ENCODE results near the gene ERO1A.

The ERO1A gene

DNA sequence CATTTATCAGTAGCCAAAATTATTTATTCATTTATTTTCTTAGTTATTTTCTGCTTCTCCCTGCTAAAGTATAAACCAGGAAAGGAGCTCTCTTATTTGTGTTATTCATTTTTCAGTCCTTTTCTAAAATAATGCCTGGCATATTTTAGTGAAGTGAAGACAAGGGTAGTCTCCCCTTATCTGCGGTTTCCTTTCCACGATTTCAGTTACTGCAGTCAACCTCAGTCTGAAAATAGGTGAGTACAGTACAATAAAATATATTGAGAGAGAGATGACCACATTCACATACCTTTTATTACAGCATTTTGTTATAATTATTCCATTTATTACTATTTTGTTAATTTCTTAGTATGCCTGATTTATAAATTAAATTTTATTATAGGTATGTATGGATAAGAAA is 85.2 kb downstream of the ERO1A start:
- ChIA-PET CTCF (no interaction called here), POLR2A (no interaction called here)
- Histone ChIP-seq H3K4me1 (ENCODE audit: control insufficient read depth, insufficient read depth, low read length) (no peaks in the 10 kb centered on the region), H3K36me3 (ENCODE audit: control insufficient read depth in 2 of 2, insufficient read depth in 1 of 2, low read length in 2 of 2) (peaks cover 0 to 5% of the 10 kb centered on the region in 2 experiments; a peak in 2 of 3 replicates), H3K27ac (ENCODE audit: extremely low read depth, low read depth, low read length) (no peak overlapping the region), H3K4me3 (ENCODE audit: low read depth, low read length) (no peak overlapping the region), H3K9me3 (ENCODE audit: control insufficient read depth, insufficient read depth, low read depth, low read length) (no peaks in the 10 kb centered on the region)
- no peak for TF ChIP-seq EGR2 (tag by site-specific recombination; IDR thresholded peaks at IDR 0.05; ENCODE audit: low read depth)

DNA sequence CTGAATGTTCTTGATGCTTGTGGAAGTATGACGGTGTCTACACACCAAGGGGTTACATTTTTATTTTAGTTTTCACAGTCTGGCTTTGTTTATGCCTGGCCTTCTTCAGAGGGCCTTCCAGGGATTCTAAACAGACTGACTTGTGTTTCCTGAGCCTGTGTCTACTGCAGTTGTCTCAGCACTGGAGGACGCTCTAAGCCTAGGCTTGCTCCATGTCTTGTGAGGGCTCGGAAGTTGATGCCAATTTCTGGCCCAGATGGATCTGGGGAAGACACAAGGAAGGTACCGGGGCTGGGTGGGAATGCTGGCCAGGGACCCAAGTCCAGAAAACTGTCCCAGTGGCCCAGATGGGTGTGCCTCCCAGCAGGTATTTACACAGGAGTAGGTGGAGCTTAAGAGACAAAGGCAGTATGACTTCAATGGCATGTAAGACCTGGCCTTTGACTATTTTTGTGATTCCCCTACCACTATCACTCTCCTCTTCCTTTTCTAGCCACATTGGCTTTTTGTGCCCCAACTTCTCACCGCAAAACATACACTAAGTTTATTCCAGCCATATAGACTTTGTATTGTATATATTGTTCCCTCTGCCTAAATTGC is 85.8 kb downstream of the ERO1A start:
- H3K36me3 ChIP-seq (ENCODE audit: control insufficient read depth in 2 of 2, insufficient read depth in 1 of 2, low read length in 2 of 2), result peaks cover 0 to 5% of the 10 kb centered on the region in 2 experiments; a peak in 2 of 3 replicates
- TF ChIP-seq ZSCAN16 (tag by site-specific recombination; IDR thresholded peaks at IDR 0.05) (no peak), ZNF2 (tag by site-specific recombination; IDR thresholded peaks at IDR 0.05) (no peak)
- no peaks in the 10 kb centered on the region for H3K4me1 ChIP-seq (ENCODE audit: control insufficient read depth, insufficient read depth, low read length)
- no peak overlapping the region for H3K27ac ChIP-seq (ENCODE audit: extremely low read depth, low read depth, low read length)
- H3K4me3 ChIP-seq (ENCODE audit: low read depth, low read length), result no peak overlapping the region
- H3K9me3 ChIP-seq (ENCODE audit: control insufficient read depth, insufficient read depth, low read depth, low read length), result no peaks in the 10 kb centered on the region
- ChIA-PET POLR2A (interaction anchor here (1.0 kb wide), 1 partner anchor 57 kb away, joined by 3 read pairs; the partner anchor contains the start of genes GPR137C and TXNDC16), CTCF (no interaction called here)

DNA sequence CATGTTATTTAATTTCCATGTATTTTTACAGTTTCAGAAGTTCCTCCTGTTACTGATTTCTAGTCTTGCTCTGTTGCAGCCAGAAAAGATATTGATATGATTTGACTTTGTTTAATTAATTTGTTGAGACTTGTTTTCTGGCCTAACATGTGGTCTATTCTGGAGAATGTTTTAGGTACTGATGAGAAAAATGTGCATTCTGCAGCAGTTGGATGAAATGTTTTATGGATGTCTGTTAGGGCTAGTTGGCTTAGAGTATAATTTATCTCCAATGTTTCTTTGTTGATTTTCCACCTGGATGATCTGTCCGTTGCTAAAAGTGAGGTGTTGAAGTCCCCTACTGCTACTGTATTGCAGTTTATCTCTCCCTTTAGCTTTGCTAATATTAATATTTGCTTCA is 88.3 kb downstream of the ERO1A start:
- Histone ChIP-seq H3K27ac (ENCODE audit: extremely low read depth, low read depth, low read length) (no peak overlapping the region), H3K36me3 (ENCODE audit: control insufficient read depth in 2 of 2, insufficient read depth in 1 of 2, low read length in 2 of 2) (peaks cover 0 to 5% of the 10 kb centered on the region in 2 experiments; a peak in 1 of 3 replicates), H3K4me3 (ENCODE audit: low read depth, low read length) (no peak overlapping the region), H3K4me1 (ENCODE audit: control insufficient read depth, insufficient read depth, low read length) (no peaks in the 10 kb centered on the region), H3K9me3 (ENCODE audit: control insufficient read depth, insufficient read depth, low read depth, low read length) (no peaks in the 10 kb centered on the region)
- ChIA-PET CTCF (no interaction called here), POLR2A (no interaction called here)
- TF ChIP-seq GLI2 (tag by site-specific recombination; IDR thresholded peaks at IDR 0.05; ENCODE audit: borderline replicate concordance, low read depth), result no peak
- TF ChIP-seq ZNF175 (tag by site-specific recombination; IDR thresholded peaks at IDR 0.05), result no peak
- TF ChIP-seq, protein P1, sequence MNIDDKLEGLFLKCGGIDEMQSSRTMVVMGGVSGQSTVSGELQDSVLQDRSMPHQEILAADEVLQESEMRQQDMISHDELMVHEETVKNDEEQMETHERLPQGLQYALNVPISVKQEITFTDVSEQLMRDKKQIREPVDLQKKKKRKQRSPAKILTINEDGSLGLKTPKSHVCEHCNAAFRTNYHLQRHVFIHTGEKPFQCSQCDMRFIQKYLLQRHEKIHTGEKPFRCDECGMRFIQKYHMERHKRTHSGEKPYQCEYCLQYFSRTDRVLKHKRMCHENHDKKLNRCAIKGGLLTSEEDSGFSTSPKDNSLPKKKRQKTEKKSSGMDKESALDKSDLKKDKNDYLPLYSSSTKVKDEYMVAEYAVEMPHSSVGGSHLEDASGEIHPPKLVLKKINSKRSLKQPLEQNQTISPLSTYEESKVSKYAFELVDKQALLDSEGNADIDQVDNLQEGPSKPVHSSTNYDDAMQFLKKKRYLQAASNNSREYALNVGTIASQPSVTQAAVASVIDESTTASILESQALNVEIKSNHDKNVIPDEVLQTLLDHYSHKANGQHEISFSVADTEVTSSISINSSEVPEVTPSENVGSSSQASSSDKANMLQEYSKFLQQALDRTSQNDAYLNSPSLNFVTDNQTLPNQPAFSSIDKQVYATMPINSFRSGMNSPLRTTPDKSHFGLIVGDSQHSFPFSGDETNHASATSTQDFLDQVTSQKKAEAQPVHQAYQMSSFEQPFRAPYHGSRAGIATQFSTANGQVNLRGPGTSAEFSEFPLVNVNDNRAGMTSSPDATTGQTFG (tag by site-specific recombination; IDR thresholded peaks at IDR 0.05; ENCODE audit: borderline replicate concordance), result no peak
- no peak for TF ChIP-seq HOXC10 (CRISPR knock-in tag; IDR thresholded peaks at IDR 0.05)
- no peak for TF ChIP-seq HOXD13 (CRISPR knock-in tag; IDR thresholded peaks at IDR 0.05; ENCODE audit: borderline replicate concordance)
- TF ChIP-seq, protein P2, sequence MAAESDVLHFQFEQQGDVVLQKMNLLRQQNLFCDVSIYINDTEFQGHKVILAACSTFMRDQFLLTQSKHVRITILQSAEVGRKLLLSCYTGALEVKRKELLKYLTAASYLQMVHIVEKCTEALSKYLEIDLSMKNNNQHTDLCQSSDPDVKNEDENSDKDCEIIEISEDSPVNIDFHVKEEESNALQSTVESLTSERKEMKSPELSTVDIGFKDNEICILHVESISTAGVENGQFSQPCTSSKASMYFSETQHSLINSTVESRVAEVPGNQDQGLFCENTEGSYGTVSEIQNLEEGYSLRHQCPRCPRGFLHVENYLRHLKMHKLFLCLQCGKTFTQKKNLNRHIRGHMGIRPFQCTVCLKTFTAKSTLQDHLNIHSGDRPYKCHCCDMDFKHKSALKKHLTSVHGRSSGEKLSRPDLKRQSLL (tag by site-specific recombination; IDR thresholded peaks at IDR 0.05), result no peak
- TF ChIP-seq ZNF561 (tag by site-specific recombination; IDR thresholded peaks at IDR 0.05; ENCODE audit: borderline replicate concordance), result no peak
- no peak for TF ChIP-seq ZNF24 (tag by site-specific recombination; IDR thresholded peaks at IDR 0.05)
- TF ChIP-seq, protein P3, sequence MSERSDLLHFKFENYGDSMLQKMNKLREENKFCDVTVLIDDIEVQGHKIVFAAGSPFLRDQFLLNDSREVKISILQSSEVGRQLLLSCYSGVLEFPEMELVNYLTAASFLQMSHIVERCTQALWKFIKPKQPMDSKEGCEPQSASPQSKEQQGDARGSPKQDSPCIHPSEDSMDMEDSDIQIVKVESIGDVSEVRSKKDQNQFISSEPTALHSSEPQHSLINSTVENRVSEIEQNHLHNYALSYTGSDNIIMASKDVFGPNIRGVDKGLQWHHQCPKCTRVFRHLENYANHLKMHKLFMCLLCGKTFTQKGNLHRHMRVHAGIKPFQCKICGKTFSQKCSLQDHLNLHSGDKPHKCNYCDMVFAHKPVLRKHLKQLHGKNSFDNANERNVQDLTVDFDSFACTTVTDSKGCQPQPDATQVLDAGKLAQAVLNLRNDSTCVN (tag by site-specific recombination; optimal IDR thresholded peaks at IDR 0.05), result no peak
- TF ChIP-seq, protein P4, sequence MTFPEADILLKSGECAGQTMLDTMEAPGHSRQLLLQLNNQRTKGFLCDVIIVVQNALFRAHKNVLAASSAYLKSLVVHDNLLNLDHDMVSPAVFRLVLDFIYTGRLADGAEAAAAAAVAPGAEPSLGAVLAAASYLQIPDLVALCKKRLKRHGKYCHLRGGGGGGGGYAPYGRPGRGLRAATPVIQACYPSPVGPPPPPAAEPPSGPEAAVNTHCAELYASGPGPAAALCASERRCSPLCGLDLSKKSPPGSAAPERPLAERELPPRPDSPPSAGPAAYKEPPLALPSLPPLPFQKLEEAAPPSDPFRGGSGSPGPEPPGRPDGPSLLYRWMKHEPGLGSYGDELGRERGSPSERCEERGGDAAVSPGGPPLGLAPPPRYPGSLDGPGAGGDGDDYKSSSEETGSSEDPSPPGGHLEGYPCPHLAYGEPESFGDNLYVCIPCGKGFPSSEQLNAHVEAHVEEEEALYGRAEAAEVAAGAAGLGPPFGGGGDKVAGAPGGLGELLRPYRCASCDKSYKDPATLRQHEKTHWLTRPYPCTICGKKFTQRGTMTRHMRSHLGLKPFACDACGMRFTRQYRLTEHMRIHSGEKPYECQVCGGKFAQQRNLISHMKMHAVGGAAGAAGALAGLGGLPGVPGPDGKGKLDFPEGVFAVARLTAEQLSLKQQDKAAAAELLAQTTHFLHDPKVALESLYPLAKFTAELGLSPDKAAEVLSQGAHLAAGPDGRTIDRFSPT (tag by site-specific recombination; IDR thresholded peaks at IDR 0.05), result no peak
- TF ChIP-seq, protein P5, sequence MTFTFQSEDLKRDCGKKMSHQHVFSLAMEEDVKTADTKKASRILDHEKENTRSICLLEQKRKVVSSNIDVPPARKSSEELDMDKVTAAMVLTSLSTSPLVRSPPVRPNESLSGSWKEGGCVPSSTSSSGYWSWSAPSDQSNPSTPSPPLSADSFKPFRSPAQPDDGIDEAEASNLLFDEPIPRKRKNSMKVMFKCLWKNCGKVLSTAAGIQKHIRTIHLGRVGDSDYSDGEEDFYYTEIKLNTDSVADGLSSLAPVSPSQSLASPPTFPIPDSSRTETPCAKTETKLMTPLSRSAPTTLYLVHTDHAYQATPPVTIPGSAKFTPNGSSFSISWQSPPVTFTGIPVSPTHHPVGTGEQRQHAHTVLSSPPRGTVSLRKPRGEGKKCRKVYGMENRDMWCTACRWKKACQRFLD (tag by site-specific recombination; IDR thresholded peaks at IDR 0.05), result no peak
- no peak for TF ChIP-seq ZNF792 (tag by site-specific recombination; IDR thresholded peaks at IDR 0.05)
- TF ChIP-seq, protein P6, sequence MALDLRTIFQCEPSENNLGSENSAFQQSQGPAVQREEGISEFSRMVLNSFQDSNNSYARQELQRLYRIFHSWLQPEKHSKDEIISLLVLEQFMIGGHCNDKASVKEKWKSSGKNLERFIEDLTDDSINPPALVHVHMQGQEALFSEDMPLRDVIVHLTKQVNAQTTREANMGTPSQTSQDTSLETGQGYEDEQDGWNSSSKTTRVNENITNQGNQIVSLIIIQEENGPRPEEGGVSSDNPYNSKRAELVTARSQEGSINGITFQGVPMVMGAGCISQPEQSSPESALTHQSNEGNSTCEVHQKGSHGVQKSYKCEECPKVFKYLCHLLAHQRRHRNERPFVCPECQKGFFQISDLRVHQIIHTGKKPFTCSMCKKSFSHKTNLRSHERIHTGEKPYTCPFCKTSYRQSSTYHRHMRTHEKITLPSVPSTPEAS (tag by site-specific recombination; IDR thresholded peaks at IDR 0.05), result no peak
- TF ChIP-seq EGR2 (tag by site-specific recombination; IDR thresholded peaks at IDR 0.05; ENCODE audit: low read depth), result no peak
- no peak for TF ChIP-seq ZNF423 (tag by site-specific recombination; IDR thresholded peaks at IDR 0.05)
- TF ChIP-seq ZNF837 (tag by site-specific recombination; IDR thresholded peaks at IDR 0.05), result no peak
- TF ChIP-seq, protein P7, sequence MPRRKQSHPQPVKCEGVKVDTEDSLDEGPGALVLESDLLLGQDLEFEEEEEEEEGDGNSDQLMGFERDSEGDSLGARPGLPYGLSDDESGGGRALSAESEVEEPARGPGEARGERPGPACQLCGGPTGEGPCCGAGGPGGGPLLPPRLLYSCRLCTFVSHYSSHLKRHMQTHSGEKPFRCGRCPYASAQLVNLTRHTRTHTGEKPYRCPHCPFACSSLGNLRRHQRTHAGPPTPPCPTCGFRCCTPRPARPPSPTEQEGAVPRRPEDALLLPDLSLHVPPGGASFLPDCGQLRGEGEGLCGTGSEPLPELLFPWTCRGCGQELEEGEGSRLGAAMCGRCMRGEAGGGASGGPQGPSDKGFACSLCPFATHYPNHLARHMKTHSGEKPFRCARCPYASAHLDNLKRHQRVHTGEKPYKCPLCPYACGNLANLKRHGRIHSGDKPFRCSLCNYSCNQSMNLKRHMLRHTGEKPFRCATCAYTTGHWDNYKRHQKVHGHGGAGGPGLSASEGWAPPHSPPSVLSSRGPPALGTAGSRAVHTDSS (tag by site-specific recombination; IDR thresholded peaks at IDR 0.05), result no peak
- no peak for TF ChIP-seq ZFHX2 (tag by site-specific recombination; conservative IDR thresholded peaks at IDR 0.05)

Data from HEK293 (cell line).